Putamen (tissue), 1 donor: ENCODE measurements around the gene MMP24OS.
"Not testable (repeated sequence)": the region's sequence is repeated elsewhere in the genome, so short reads cannot be mapped to it uniquely, and the experiment has no call there.

Experiments
- DNase-seq: peaks from one replicate; pipeline ENCODE4 v3.0.0-alpha.2; 2016; ENCODE audit warnings: low spot score

MMP24OS gene

DNA sequence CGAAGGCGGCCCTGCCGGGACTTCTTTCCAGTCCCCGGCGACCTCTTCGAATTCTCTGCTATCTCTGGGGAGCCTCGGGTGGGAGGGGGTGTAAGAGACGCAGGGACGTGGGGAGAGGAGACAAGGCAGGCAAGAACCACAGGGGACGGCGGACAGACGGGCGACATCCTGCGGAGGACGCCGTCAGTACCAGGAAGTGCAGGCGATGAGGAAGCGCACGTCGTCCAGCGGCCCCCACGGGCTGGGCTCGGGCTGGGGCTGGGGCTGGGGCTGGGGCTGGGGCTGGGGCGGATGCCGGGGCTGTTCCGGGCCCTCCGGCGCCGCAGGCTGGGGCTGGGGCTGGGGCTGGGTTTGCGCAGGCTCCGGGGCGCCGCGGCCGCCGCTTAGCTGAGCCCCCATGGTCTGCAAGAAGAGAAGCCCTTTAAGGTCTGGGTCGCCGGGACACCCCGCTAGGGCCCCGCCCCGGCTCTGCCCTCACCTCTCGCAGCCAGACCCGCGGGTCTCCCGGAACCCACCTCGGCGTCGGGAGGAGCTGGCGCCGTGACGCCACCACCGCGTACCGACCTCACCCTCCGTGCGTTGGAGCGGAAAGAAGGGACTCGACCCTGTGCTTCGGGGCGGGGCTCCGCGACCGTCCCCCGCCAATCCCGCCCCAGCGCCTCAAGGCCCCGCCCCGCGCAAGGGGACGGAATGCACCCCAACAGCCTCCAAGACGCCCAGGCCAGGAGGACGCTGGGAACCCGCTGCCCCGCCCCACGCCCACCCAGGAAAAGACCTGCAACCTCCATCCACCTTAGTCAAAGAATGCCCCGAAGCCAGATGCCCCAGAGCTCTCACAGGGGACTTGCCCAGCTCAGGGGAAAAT is at the start of gene MMP24OS:
TSS of gene MMP24OS (minus strand) at position 592 of the 865 bp plus-strand sequence. CDS start at position 399, 193 bp downstream.
- DNase-seq: peak; percentile 89

DNA sequence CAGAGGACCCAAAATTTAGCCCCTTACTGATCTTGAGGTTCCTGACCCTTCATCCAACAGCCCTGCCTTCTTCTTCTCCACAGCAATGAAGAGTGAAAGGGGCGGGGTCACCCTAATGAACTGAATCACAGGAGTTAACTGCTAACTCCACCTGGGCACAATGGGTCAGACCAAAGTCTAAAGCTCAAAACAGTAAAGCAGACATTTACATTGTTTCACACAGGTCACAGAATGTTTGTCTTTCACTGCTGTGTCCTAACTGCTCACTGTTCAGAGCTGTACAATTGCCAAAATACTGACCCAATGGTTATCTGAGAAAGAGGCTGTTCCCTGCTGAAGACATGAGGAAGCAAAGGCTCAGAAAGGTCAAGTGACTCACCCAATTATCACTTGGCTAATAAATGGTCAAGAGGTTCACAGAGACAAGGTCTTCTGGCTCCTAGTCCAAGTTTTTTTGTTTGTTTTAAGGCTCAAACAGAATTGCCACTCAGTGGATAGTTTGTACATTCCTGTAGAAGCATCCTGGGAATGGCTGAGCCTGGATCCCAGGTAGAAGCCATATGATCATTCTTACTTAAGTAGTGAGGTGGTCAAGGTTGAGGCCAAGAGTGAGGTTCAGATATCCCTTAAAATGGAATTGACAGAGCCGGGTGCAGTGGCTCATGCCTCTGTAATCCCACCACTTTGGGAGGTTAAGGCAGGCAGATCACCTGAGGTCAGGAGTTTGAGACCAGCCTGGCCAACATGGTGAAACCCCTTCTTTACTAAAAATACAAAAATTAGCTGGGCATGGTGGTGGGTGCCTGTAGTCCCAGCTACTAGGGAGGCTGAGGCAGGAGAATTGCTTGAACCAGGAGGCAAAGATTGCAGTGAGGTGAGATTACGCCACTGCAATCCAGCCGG is 49.4 kb upstream of the MMP24OS start:
- no peak for DNase-seq

- no peak for DNase-seq
Measured at GRCh38 chr20:35326740-35327073, 48.8 kb upstream of the MMP24OS start.

GRCh38 chr20:35326021-35326739 is 48.3 kb upstream of the MMP24OS start:
- DNase-seq: no peak

DNA sequence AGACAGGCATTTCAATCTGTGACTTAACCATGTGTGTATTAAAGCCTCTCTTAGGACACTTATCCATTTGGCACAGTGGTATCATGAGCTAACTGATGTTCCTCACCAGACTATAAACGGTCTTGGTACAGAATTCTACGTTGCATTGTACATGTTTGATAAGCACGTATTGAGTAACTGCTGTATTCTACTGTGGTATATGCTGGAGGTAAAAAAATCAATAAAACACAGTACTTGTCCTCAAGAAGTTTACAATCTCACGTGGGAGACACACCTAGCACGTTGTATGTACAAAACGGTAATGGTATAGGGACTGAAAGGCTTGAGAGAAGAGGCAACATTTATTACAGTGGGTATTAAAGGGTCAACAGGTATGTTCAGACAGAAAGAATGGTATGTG is 47.5 kb upstream of the MMP24OS start:
- DNase-seq: no peak

- DNase-seq: no peak
Measured at GRCh38 chr20:35320396-35321126, 42.6 kb upstream of the MMP24OS start.

DNA sequence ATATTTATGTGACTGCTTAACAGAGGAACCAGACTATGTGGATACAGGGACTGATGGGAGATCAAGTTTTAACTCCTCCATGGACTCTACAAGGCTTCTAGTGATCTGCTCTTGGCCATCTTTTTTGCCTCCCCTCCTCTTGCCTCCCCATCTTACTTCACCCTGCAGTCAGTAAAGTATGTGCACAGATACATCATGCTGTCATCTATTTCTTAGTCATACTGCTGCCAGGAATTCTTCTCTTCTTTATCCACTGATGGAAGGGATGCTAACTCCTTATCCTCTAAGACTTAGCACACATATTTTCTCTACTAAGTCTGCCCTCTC is 41.9 kb upstream of the MMP24OS start:
- DNase-seq: no peak

DNA sequence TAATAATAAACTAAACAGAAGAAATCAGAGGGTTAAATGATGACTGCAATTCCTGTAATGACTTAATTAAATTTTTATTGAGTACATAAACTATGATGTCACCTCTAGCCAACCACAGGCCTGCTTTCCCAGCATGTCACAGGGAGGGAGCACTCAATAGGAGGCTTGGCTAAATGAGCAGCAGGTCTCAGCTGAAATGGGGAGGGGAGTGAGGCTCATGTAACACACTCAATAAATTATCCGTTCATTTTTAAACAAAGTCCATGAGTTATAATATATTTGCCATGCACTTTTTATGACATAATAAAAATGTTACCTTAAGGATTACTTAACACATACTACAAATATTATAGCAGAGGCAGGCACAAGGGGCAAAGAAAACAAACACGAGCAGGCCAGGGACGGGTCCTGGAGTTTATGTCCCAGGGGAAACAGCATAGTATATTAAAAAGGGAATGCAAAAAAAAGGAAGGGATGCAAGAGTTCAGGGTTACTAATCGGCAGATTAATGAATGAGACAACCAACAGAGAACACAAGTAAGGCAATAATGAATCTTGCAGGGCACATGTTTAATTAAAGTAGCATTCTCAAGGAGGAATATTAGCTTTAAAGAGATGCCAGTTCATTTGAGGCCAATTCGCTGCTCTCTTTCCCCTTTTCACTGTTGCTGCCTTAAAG is 41.4 kb upstream of the MMP24OS start:
- DNase-seq: no peak

DNA sequence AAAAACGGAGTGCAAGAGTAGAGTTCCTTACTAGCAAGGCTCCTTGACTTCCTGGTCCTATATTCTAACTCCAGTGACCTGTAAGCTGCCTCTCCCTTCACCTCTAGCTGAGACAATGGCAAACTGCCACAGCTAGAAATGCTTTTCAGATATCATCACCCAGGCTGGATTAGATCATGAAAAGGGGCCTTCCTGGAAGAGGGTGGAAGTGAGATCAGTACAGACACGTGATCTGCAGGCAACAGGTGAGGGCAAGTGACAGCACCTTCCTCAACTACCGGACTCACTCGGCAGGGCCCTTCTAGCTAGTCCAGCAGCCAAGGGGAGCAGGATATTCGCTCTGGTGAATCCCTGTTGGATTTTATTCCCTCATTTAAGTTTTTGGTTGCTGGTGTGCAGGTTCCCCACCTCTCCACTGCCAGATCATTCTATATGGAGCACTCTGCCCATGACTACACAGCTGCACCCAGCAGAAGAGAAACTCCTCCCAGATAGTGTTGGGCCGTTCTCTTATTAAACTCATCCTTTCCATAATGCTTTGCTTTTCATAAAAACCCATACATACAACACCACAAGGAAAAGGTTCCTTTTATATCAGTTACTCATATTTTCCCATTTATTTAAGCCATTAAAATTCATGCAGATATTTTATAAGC is 40.7 kb upstream of the MMP24OS start:
- DNase-seq: no peak

DNA sequence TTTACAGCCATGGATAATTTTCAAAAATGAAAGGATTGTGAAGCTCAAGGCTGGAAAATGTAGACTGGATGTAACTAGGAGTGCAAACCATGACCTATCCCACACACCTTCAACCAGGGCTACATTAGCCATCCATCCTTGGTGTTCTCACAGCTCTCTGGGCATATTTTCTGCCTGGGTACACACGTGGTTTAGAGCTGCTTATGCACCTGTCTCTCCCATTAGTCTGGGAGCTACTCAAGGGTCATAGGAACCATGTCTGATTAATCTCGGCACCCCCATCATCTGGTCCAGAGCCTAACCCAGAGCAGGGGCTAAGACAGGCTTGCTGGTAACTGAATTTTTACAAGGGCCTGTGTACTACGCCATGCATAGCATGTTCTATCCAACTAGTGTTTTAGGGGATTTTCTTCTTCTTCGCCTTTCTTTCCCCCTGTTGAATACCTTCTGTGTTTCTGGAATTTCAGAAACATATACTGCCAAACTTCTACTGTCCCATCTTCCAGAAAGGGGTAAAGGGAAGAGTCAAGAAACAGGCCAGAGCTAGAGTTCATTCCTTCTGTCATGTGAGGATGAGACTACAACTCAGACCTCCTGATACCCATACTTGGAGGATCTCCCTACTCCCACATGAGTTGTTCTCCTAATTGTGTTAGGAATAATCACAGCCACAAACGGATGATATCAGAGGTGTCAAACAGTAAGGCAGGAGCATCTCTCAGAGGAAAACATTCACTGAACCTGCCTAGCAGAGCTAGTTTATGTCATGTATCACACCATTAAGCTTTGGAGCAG is 39.7 kb upstream of the MMP24OS start:
- DNase-seq: no peak

DNA sequence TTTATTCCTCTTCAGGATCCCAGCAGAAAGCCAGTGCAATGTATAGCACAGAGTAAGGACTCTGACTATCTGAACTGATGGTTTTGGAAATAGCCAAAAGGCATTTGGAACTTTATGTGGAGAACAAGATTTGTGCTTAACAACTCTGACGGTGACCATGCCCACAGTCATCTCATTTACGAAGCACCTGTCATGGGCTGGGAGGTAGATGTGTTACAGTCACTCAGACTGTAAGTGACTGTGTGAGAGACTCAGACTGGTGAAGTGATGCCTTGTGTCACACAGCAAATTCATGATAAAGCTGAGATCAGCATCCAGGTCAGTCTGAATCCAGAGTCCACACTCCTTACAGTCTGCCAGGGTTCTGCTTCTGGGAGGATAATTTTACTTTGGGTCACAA is 38.2 kb upstream of the MMP24OS start:
- no peak for DNase-seq

DNA sequence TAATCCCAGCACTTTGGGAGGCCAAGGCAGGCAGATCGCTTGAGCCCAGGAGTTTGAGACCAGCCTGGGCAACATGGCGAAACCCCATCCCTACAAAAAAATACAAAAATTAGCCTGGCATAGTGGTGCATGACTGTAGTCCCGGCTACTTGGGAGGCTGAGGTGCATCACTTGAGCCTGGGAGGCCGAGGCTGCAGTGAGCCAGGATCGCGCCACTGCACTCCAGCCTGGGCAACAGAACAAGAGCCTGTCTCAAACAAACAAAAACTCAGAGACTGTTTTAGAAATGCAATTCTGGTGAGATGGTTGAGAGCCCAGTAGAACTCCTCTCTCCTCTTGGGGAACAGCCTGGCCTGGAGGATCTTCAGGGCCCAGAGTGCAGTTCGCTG is 37.7 kb upstream of the MMP24OS start:
- not testable (repeated sequence) for DNase-seq

GRCh38 chr20:35314816-35315631 is 37.1 kb upstream of the MMP24OS start:
- DNase-seq: peak; percentile 7

GRCh38 chr20:35312318-35312717 is 34.4 kb upstream of the MMP24OS start:
- DNase-seq: no peak

DNA sequence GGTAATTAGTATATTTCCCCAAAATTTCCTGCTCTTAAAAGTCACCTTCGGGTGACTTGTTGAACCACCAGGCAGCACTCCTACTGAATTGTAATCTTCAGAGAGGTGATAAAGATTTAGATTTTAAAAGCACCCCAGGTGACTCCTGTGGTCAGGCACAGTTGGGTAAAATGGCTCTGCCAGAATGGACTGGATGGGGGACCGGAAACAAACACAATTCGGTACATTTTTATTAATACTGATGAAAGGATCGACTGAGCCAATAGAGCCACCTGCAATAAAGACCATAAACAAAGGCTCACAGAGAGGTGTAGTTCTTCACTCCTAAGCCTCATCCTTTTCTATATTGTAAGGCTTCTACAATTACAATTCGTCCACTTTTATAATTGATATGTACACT is 33.9 kb upstream of the MMP24OS start:
- no peak for DNase-seq

- no peak for DNase-seq
Measured at GRCh38 chr20:35311409-35311808, 33.5 kb upstream of the MMP24OS start.

- DNase-seq: peak; percentile 38
Measured at GRCh38 chr20:35307666-35308653, 30.0 kb upstream of the MMP24OS start.
